Hematopoietic multipotent progenitor cell treated with erythropoietin and hydrocortisone succinate and interleukin-3 and kit ligand, for 8 days (in vitro differentiated cells): ENCODE data around the gene MPC2.
"Not testable (repeated sequence)": the region's sequence is repeated elsewhere in the genome, so short reads cannot be mapped to it uniquely, and the experiment has no call there.

Experiments used
- DNase-seq: peaks from one replicate; pipeline ENCODE4 v3.0.0-alpha.2; 2015

MPC2 gene

DNA sequence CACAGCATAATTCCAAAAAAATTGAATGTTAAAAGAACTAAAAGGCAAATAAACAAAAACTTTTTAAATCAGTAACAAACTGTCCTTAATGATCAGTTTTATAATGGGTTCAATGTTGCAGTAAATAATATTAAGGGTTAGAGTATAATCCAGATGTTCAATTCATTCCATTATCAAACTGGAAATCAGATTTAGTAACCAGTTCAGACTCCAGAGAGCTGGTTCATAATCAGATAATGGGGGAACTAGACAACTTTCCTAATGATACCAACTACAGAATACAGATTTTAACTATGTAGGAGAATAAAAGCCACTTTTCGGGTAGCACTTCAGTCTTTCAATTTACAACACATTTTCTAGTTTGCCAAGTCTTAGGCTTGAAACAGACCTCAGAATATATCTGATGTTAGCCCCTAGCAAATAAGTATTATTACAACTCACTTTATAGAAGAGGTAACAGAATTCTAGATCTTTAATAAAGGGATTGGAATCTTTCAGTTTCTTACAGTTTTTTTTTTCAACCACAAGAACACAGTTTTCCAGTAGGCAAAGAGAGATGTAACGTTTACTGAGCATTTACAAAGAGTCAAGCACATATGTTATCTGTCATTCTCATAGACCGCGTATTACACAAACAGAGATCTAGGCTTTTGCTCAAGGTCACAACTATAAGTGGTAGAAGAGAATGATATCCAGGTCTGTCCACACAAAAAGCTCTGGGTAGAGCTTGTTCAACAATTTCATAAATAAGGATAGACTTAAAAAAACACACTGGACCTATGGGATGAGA lies 2.3 kb downstream of the MPC2 start:
- peak; percentile 43 for DNase-seq

DNA sequence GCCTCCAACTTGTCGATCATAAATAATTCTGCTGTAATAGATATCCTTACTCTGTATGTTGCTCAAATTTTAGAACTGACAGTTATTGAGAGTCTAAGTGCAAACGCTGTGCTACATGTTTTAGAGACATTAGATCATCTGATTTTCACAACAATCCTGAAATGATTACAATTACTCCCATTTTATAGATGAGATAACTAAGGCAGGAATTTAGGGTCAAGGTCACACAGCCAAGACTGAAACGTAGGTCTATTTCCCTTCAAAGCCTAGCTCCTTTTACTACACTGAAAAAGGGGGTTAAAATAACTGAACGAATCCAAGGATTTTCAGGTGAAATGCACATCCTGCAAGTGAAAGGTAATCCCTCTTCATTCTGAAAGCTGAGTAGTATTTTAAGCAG lies 3.1 kb downstream of the MPC2 start:
- DNase-seq, result no peak

DNA sequence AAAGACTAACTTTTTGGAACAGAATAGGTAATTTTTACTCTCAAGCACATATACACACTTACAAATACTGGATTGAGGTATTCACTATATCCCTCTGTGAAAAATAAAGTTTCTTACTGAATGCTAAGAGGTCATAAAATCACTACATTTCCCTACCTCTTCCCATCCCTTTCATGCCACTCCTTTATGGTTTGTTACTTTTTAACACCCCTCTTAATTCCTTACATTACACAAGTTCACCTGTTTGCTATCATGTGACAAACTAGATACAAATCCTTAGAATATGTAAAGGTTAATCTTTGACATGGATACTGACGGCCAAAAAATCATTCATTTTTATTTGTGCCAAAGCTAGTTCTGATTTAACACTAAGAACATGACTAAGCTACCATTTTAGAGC lies 7.1 kb downstream of the MPC2 start:
- DNase-seq, result no peak

DNA sequence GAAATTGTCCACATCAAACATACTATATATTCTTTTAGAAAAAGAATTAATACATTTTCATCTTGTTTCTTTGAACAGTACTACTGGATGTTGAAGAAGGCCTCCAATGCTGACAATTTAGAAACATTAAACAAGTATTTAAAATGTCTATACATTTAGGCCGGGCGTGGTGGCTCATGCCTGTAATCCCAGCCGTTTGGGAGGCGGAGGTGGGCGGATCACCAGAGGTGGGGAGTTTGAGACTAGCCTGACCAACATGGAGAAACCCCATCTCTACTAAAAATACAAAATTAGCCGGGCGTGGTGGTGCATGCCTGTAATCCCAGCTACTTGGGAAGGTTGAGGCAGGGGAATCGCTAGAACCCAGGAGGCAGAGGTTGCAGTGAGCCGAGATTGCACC lies 8.0 kb downstream of the MPC2 start:
- DNase-seq, result not testable (repeated sequence)

DNA sequence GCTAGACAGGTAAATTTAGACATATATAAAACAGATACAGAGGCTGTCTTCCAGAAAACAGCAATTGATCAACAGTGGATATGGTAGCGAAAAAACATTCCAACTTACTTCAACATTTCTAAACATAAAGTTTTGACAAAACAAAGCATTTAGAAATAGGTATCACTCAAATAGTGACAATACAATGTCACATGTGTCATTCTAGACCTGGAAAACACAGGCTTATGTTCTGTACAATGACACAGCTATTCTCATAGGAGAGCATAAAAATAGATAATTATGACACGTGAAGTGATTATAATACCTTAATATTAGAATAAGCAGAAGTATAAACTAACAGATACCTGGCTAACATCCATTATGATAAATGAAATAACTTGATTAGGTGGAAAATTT lies 8.4 kb downstream of the MPC2 start:
- DNase-seq, result no peak

DNA sequence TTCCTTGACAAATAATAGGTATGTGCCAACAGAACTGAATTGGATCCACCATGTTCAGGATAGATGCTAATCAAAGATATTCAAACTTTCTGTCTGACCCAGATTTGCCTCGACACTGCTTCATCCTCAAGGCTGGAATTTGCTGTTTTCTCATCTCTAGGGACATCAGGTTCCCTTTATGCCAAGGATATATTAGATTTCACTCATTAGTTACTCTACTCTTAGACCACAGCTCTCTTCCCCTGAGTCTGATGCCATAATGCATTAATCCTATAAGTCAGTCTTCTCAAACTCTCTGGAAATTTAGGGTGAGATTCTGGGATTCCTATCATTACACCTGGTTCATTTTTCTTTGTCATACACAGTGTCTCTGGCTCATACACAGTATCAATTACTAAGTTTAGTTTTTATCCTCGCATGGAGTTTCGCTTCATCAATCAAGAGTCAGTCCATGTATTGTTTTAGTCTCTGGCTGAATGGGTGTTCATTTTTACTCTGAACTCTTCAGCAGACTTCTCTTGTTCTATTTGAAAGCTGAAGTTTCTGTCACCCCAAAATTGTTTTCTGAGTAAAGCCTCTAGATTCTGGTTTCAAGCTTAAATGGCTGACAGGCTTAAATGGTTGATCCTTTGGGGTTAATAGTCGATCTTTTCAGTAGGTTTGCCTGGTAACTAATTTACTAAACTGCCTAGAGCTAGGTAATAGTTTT lies 9.7 kb downstream of the MPC2 start:
- DNase-seq, result no peak

DNA sequence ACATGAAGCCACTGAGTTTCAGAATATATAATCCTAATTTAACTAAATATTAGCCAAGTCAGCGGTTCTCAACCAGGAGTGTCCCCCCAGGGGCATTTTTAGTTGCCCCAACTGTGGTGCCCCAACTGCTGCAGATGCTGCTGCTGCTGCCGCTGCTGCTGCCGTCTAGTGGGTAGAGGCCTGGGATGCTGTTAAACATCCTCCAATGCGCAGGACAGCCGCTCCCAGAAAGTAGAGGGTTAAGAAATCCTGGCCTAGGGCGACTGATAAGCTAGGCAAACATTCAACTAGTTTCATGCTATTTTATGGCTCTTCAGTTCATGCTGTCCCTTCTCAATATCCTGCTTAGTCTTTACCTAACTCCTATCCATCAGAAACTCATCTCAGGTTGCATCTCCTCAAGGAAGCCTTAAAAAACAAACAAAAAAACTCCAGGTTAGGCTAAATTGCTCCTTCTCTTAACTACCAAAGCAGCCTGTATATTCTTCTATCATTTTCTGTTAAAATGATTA lies 10.3 kb downstream of the MPC2 start:
- no peak for DNase-seq

DNA sequence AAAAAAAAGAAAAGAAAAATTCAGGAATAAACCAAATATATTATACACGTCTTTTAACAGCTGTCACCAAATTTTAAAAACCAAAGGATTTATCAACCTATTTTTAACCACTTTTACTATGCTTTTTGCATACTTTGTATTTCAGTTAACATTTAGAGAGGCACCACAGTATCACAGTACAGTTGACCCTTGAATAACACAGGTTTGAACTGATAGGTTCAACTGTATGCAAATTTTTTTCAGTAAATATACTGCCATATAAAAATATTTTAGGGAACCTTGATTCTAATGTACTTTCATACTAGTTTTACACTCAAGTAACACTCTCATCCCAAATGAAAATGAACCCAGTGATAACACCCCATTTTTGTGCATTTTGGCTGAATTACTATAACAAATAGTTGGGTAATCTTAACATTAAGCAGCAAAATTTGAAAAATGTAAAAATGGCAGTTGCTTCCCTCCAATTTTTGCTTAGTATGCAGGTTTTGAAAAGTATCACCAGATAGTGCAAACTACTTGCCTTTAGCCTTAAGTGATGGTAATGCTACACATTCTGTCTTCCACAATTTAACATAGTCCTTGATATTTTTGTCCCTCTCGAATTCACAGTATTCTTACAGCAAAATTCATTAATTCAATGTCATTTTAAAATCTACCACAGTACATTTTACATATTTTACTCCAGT lies 12.2 kb downstream of the MPC2 start:
- peak; percentile 72 for DNase-seq

DNA sequence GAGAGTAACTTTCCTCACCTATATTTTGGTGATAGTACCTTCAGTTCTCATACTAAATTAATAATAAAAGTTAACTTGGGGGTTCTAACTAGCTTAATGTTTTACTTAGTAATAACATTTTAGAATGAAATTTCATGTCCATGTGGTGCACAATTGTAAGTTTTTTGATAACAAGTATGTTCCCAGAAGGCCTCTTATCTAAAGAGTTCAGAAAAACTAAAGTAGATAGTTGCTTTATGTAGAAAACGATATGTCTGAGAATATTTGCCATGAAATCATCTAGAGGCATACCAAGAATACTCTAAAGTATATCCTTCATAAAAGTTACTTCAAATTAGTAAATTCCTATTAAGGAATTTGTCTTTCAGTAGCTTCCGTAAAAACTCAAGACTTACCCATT lies 12.8 kb downstream of the MPC2 start:
- peak; percentile 89 for DNase-seq

DNA sequence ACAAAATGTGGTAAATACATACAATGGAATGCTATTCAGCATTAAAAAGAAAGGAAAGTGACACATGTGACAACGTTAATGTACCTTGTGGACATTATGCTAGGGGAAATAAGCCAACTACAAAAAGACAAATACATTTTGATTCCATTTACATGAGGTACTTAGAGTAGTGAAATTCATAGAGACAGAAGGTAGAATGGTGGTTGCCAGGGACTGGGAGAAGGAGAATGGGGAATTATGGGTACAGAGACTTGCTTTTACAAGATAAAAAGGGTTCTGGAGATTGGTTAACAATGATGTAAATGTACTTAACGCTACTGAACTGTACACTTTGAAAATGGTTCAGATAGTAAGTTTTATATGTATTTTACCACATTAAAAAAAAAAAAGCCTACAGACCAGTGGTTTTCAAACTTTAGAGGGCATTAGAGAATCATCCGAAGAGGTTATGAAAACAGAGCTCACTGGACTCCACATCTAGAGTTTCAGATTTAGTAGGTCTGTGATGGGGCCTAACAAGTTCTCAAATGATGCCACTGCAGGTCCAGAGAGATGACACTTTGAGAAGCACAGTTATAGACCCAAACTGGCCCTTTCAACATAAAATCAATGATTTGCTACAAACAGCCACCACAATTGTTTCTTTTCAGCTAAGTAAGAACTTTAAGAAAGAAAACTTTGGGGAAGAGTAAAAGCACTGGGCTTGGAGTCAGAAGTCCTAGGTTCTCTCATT lies 13.4 kb downstream of the MPC2 start:
- peak; percentile 66 for DNase-seq

DNA sequence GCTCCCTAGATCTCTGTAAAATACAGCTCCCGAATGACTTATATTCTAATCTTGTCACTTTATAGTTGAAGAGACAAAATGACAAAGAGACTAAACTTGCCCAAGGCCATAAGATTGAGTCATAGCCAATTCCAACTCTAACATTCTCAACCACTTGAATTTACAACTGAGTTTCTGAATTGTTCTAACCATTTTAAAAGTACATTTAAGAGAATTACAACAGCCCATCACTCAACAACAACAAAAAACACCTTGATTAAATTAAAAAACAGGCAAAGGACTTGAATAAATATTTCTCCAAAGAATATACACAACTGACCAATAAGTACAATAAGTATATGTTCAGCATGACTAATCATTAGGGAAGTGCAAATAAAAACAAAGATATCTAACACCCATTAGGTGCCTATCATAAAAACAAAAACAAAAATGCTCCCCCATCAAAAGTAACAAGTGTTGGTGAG lies 14.2 kb downstream of the MPC2 start:
- DNase-seq, result no peak

DNA sequence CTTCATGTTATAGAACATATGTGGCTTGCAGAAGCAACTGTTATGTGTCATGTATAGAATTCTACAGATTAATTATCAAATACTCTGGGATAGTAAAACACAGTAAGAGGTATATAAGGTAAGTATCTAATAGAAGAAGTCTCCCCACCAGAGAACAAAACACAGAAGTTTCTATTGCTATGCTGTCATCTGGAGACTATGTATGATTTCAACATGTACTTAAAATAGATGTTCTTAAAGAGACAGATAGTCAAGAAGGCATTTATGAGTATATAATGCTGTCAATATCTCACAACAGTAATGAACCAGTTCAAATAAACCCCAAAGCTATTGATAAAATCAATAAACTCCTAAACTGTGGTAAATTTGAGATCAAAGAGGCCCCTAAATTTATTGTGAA lies 14.8 kb downstream of the MPC2 start:
- no peak for DNase-seq

DNA sequence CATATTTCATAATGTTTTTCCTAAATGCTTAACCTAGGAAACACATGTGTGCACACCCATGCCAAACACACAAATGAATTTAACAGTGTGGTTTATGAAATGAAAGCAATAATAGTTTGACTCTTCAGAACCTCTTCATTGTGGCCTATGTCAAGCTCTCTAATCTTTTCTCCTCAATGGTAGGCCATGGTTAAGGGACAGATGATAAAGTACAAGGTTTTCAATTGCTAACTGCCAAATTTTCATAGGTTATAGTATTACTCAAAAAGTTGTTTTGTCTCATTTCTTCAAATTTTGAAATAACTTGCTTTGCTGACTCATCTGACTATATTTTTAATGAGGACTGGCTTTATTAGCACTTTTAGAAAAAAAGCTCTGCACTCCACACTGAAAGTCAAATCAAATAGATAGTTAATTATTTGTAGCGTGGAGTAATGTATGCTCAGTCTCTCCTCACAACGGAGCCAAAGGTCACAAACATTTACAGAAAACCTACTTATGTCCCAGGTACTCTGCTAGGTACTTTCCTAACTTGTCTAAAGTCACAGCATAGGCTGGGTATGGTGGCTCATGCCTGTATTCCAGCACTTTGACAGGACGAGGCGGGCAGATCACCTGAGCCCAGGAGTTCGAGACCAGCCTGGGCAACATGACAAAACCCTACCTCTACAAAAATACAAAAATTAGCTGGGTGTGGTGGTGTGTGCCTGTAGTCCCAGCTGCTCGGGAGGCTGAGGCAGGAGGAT lies 19.9 kb downstream of the MPC2 start:
- DNase-seq, result no peak

DNA sequence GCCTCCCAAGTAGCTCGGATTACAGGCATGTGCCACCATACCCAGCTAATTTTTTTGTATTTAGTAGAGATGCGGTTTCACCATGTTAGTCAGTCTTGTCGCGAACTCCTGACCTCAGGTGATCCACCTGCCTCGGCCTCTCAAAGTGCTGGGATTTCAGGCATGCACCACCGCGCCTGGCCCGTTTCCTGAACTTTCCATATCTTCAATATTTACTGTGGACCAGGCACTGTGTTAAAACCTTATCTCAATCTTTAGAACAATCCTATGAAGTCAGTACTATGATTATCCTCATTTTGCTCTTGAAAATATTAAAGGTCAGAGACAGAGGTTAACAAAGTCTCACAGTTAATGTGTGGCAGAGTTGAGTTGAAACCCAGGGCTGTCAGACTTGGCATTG lies 21.3 kb downstream of the MPC2 start:
- DNase-seq, result no peak

DNA sequence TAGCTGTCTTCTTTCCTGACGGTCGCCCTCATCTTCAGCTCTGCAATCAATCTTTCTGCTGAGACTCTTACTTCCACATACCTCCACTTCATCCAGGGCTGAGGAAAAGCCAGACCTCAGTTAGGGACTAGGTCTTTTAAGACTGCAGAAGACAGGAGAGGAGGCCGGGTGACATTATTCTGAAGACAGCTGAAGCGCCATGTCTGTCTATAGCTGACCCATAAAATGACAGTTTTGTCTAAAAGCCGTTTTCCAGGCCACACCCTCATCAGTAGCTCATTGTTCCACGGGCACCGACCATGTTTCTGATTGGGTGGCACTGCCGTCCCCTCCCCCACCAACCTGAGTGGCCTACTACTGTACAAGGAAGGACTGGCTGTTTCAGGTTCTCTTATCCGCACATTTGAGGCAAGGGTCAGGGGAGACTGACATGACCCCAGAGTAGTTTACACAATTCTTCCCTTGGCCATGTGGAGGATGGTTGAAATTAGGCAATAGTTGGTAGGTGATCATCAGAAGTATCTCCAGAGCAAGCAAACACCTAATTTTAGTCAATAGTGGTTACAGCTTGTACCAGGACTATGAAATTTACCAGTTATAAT lies 22.9 kb downstream of the MPC2 start, which contains the start of gene ADCY10:
ADCY10 (minus strand) TSS at position 240 of the 602 bp plus-strand sequence. CDS start 8,994 bp downstream, outside the sequence.
- no peak for DNase-seq

DNA sequence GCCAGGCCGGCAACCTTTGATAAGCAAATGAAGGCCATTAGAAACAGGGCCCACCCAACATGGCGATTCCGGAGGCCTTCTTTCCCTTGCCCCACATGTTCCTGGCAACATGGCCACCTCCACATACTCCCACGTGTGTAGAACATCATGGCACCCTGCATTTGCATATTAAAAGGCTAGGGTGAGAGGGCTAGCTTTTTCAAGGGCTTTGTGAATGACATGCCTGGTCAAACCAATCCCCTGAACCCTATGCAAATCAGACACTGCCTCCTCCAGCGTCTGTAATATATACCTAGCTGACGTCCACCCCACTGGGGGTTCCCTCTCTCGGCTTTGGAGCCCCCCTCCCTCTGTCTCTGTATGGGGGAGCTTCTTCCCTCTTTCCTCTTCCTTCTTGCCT lies 24.6 kb downstream of the MPC2 start:
- DNase-seq, result no peak

DNA sequence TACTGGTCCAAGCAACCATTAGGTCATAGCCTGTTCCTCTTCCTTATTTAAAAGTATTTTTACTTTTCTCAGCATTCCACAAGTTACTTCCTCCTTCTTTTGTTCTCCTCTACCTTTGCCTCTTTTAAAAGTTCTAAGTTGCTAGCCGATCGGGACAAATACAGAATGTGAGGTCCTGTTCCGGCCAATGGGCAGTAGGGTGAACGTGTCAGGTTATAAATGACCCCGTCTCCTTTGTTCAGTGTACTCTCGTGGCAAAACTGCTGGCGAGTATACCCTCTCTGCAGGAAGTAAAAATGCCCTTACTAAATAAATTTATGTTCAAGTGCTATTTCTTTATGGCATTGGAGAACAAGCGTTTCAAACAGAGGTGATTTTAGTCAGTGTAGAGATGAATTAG lies 25.5 kb downstream of the MPC2 start:
- DNase-seq, result no peak

DNA sequence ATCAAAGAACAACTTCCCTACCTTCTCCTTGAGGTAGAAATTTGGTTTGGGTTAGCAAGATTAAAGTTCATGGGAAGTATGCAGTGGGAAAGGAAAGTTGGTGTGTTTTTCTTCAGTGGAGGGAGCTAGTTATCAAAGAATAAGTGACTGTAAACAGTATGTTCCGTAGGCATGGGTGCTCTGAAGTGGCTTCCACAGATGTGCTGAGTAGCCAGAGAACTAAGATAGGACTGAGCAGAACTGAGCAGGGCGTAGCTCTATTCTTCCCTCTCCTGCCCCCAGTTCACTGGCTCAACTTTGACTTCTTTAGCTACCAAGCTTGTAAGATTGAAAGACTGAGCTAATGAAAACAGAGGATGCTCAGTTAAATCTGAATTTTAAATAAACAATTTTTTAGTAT lies 26.3 kb downstream of the MPC2 start:
- no peak for DNase-seq

DNA sequence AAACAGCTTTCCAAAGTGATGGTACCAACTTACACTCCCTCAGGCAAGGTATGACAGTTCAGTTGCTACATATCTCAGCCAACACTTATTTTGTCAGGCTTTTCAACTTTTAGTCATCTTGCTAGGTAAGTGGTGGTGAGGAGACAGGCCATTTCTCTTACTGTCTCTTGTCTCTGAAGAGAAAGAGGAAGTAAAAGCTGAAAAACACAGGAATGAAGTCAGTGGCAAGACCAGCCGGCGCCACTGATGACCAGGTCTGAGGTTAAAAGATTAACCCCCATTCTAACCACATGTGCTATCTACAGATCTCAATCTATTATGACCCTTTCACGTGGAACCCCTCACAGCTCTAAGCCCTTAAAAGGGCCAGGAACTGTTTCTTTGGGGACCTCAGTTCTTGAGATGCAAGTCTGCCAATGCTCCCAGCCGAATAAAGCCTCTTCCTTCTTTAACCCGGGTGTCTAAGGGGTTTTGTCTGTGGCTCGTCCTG lies 27.1 kb downstream of the MPC2 start:
- DNase-seq, result peak; percentile 59

DNA sequence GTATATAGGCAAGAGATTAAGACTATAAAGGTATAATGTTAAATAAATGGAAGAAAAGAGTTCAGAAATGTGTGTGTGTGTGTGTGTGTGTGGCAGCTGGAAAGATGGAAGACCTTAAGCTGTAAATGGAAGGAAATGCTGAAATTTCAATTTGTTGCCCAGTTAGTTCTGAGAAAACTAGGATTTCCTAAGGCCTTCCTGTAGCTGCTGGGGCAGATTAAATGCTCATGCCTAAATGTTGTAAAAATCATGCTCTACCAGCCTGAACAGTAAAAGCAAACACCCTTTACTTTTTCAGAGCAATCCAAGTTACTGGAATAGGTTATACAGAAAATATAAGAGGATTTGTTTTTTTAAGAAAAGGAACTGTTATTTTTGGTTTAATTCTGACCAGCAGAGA lies 31.2 kb downstream of the MPC2 start:
- no peak for DNase-seq

DNA sequence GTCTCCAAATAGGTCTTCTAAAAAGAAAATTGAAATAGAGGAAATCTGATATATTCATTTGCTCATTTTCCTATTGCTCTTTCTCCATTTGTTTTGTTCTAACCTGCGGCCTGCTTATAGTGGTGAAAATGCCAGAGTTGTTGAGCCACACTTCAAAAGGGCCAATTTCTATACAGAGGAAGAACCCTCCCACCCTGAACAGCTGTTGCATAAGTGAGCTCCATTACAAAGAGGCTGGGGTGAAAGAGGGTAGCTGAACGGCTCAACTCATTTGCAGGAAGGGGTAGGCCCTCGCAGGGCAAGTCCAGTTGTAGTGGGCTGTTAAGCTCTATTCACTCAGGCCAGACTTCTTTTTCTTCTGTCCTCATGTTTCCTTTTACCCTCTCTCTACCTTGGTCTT lies 31.7 kb downstream of the MPC2 start:
- DNase-seq, result no peak
